ENCODE measurements around the gene GOLGA1.

DNA sequence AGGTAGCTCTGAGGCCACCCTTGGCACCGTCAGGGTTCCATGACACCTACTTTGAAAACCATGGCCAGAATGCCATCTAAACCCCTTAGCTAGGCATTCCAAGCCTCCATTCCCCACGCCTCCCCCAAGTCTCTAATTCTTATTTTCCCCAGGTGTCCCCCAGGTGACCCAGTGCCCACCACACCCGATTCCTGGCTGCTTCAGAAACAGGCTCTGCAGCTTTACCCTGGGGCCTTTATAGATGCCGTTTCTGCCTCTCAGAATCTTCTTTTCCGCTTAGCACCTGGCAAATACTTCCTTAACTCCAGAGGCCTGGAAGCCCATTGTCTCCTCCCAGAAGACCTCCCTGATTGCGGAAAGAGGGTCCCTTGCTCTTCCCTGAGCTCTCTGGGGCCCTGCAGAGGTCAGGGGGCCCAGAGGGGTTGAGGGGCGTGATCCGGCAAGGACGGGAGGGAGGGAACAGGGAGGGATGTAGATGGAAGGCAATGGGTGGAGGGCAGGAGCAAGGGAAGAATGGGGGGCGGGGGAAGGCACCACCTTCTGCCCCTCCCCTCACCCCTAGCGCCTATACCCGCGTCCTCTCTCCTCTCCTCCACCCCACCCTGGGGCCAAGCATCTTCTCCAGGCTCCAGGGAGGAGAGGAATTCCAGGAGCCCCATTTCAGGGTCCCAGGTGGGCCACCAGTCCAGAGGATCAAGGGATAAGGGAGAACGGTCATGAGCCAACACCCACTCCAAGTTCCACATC lies 99.6 kb downstream of the GOLGA1 start:
- no peak for TF ChIP-seq POLR2AphosphoS5 (IDR thresholded peaks at IDR 0.05; ENCODE audit: low read depth, low read length)
- TF ChIP-seq, protein P1, sequence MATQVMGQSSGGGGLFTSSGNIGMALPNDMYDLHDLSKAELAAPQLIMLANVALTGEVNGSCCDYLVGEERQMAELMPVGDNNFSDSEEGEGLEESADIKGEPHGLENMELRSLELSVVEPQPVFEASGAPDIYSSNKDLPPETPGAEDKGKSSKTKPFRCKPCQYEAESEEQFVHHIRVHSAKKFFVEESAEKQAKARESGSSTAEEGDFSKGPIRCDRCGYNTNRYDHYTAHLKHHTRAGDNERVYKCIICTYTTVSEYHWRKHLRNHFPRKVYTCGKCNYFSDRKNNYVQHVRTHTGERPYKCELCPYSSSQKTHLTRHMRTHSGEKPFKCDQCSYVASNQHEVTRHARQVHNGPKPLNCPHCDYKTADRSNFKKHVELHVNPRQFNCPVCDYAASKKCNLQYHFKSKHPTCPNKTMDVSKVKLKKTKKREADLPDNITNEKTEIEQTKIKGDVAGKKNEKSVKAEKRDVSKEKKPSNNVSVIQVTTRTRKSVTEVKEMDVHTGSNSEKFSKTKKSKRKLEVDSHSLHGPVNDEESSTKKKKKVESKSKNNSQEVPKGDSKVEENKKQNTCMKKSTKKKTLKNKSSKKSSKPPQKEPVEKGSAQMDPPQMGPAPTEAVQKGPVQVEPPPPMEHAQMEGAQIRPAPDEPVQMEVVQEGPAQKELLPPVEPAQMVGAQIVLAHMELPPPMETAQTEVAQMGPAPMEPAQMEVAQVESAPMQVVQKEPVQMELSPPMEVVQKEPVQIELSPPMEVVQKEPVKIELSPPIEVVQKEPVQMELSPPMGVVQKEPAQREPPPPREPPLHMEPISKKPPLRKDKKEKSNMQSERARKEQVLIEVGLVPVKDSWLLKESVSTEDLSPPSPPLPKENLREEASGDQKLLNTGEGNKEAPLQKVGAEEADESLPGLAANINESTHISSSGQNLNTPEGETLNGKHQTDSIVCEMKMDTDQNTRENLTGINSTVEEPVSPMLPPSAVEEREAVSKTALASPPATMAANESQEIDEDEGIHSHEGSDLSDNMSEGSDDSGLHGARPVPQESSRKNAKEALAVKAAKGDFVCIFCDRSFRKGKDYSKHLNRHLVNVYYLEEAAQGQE (IDR thresholded peaks at IDR 0.05; ENCODE audit: insufficient read depth in 1 of 2, low read depth in 2 of 2, low read length in 2 of 2) = no peak
